GM12878 (cell line): ENCODE results near the gene VSTM4.

Experiments used
- HDAC2 ChIP-seq: fragments of 200-600 bp; sonication (generic); IDR thresholded peaks from 2 replicates; pipeline ENCODE4 v1.6.1; 2017
- KDM1A ChIP-seq: fragments of 200-600 bp; sonication (generic); IDR thresholded peaks from 2 replicates; pipeline ENCODE4 v1.6.1; 2016; ENCODE audit warnings: borderline replicate concordance
- POLR2A ChIP-seq: IDR thresholded peaks from 2 replicates; pipeline ENCODE4 v1.6.1; 2011; ENCODE audit warnings: low read depth, mild to moderate bottlenecking, low read length
- ZBED1 ChIP-seq: IDR thresholded peaks from 2 replicates; pipeline ENCODE4 v1.6.1; 2016; ENCODE audit warnings: borderline replicate concordance
- TF ChIP-seq, protein P1 (sequence below), 3 experiments: IDR thresholded peaks in 2 of 3; conservative IDR thresholded peaks in 1 of 3; 2 replicates each; pipeline ENCODE4 v1.5.1; 2011; ENCODE audit warnings: low read depth in 3 of 3, low read length in 3 of 3, mild to moderate bottlenecking in 3 of 3, control low read depth in 2 of 3, moderate library complexity in 2 of 3, inconsistent platforms in 1 of 3, mixed read lengths in 1 of 3; ENCODE audit not compliant: control insufficient read depth in 2 of 3, insufficient read depth in 1 of 3; ENCODE audit errors: extremely low read depth in 1 of 3
- TF ChIP-seq, protein P2 (sequence below): IDR thresholded peaks from 2 replicates; pipeline ENCODE4 v1.6.1; 2012; ENCODE audit warnings: low read depth, low read length, improper control_type of control experiment
- TF ChIP-seq, protein P3 (sequence below): IDR thresholded peaks from 2 replicates; pipeline ENCODE4 v1.6.1; 2011; ENCODE audit warnings: borderline replicate concordance, low read depth, mild to moderate bottlenecking, moderate library complexity, mixed read lengths, low read length; ENCODE audit not compliant: insufficient read depth; ENCODE audit errors: extremely low read length

DNA sequence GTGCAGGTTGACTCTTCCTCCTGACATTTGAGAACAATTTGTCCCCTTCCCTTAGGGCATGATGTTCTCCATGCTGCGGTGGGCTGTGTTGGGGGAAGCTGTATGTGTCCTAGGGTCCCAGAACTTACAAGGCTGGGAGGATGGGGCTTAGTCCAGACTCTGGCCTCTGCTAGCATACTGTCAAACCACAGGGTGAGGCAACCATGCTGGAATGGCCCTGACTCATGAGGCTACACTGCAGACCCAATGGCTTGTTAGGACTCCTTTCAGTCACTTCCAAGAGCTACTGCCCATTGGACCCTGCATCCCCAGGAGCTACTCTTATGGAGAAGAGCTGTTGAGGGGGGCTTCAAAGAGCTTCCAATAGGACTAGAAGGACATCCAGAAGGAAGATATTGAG lies 38.6 kb upstream of the VSTM4 start:
- TF ChIP-seq, protein P1, sequence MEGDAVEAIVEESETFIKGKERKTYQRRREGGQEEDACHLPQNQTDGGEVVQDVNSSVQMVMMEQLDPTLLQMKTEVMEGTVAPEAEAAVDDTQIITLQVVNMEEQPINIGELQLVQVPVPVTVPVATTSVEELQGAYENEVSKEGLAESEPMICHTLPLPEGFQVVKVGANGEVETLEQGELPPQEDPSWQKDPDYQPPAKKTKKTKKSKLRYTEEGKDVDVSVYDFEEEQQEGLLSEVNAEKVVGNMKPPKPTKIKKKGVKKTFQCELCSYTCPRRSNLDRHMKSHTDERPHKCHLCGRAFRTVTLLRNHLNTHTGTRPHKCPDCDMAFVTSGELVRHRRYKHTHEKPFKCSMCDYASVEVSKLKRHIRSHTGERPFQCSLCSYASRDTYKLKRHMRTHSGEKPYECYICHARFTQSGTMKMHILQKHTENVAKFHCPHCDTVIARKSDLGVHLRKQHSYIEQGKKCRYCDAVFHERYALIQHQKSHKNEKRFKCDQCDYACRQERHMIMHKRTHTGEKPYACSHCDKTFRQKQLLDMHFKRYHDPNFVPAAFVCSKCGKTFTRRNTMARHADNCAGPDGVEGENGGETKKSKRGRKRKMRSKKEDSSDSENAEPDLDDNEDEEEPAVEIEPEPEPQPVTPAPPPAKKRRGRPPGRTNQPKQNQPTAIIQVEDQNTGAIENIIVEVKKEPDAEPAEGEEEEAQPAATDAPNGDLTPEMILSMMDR (IDR thresholded peaks at IDR 0.05 in 2 of 3, conservative IDR thresholded peaks at IDR 0.05 in 1 of 3; ENCODE audit: control insufficient read depth in 2 of 3, extremely low read depth in 1 of 3, insufficient read depth in 1 of 3, low read depth in 3 of 3, low read length in 3 of 3) = no peak
- TF ChIP-seq HDAC2 (no peak), KDM1A (no peak), POLR2A (no peak), ZBED1 (no peak)
- TF ChIP-seq, protein P2, sequence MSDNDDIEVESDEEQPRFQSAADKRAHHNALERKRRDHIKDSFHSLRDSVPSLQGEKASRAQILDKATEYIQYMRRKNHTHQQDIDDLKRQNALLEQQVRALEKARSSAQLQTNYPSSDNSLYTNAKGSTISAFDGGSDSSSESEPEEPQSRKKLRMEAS = no peak
- TF ChIP-seq, protein P3, sequence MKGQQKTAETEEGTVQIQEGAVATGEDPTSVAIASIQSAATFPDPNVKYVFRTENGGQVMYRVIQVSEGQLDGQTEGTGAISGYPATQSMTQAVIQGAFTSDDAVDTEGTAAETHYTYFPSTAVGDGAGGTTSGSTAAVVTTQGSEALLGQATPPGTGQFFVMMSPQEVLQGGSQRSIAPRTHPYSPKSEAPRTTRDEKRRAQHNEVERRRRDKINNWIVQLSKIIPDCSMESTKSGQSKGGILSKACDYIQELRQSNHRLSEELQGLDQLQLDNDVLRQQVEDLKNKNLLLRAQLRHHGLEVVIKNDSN = no peak
